KOPT-K1 (cell line): ENCODE results near the gene LPAR1.

Experiments used
- H3K27ac ChIP-seq: fragments of 200-600 bp; sonication (generic); 2 replicates; pipeline ENCODE4 v1.5.1; 2016; ENCODE audit warnings: antibody characterized with exemption, mild to moderate bottlenecking, low read depth, low read length; ENCODE audit not compliant: poor library complexity, severe bottlenecking
- H3K36me3 ChIP-seq: fragments of 200-600 bp; sonication (generic); 2 replicates; pipeline ENCODE4 v1.5.1; 2017; ENCODE audit warnings: antibody characterized with exemption, mild to moderate bottlenecking, low read length, moderate library complexity; ENCODE audit not compliant: insufficient read depth
- H3K9me3 ChIP-seq: fragments of 200-600 bp; sonication (generic); 2 replicates; pipeline ENCODE4 v1.5.1; 2017; ENCODE audit warnings: antibody characterized with exemption, low read length, mild to moderate bottlenecking; ENCODE audit not compliant: insufficient read depth, poor library complexity, severe bottlenecking

Gene LPAR1

DNA sequence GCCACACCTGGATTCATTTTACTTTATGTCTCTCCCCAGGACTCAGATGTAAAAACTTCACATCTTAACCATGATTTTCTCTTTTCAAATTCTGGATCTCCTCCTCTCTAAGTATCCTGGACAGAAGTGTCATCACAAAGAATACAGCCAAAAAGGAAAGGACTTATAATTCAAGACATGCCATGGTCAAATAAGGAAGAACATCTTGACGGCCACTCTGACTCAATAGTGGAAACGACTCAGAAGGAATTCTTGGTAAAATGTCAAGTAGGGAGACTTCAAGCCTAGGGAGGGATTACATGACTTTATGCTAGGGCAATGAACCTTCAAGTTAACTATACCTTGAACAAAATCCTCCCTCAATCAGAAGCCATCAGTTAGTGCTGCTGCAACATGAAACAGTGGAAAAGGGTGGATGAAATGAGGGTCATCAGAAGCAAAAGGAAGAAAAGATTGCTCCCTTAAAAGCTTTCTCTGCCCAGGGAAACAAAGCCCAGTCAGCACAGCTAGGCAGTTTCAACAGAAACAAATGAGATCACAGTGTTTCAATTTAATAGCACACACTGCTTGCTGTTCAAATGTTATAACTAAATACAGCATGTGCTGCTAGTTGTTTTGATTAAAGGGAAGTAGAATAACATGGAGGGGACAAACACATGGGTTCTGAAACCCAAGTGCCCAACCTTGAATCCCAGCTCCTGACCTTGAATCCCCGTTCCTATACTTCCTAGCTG lies 101.4 kb downstream of the LPAR1 start:
- Histone ChIP-seq H3K27ac (no peak overlapping the region), H3K36me3 (no peaks in the 10 kb centered on the region), H3K9me3 (peaks cover 25% of the 10 kb centered on the region)

DNA sequence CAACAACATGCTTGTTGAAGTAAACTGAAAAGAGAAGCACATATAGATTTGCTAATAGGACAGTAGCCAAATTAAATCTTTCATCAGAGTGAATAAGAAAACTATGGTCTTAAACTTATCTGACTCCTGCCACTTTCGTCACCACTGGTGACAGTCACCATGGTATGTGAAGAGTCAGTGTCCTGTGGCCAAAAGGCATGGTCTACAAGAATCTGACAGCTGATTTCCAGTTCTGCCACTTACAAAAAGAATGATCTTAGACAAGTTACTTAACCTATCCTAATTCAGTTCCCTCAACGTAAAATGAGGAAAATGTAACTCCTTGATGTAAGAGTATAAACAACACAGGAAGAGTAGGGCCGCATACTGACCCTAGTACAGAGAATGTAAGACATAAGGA lies 102.0 kb downstream of the LPAR1 start:
- Histone ChIP-seq H3K36me3 (no peaks in the 10 kb centered on the region), H3K27ac (no peak overlapping the region), H3K9me3 (peaks cover 27% of the 10 kb centered on the region)

DNA sequence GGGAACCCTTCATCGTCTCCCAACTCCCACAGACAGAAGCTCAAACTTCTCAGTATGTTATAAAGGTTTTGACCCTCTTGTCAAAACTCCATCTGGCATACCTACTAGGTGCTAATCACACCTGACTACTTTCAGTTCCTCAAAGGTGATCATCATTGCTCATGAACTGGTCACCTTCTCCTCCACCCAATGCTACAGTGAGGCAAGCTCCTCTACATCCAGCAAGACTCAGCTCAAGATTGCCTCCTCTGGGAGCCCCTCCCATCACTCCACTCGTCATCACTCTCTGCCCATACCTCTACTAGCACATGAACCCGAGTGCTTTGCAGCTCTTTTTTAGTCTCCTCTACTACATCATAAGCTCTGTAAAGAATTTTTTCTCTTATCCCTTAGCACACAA lies 102.4 kb downstream of the LPAR1 start:
- Histone ChIP-seq H3K9me3 (peaks cover 27% of the 10 kb centered on the region), H3K27ac (no peak overlapping the region), H3K36me3 (no peaks in the 10 kb centered on the region)

DNA sequence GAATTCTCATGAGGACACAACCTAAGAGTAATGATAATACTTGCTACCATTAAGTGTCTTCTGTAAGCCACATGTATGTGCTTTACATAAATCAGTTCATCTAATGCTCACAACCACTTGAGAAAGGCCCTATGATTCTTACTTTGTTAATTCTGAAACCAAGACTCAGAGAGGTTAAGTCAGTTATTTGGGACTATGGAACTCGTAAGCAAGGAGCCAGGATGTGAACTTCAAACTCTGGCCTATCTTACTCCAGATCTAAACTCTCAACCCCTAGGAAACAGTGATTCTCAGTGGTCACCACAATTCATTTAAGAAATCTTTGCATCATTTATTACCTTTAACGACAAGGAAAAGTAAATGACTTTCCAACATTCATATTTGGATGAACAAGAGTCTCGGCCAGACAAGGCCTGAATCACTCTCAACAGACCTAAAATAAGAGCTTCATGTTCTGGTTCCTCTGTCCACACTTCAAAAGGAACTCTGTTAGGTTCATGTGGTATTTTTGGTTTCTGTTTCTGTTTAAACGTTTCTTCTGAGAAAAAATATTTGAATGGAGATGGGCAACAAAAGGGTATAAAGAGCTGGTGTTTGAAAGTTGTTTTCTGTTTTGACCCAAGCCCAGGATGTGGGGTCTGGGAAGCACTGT lies 104.8 kb downstream of the LPAR1 start:
- H3K27ac ChIP-seq, result peak overlapping the region; percentile 65
- no peaks in the 10 kb centered on the region for H3K36me3 ChIP-seq
- H3K9me3 ChIP-seq, result peaks cover 27% of the 10 kb centered on the region

DNA sequence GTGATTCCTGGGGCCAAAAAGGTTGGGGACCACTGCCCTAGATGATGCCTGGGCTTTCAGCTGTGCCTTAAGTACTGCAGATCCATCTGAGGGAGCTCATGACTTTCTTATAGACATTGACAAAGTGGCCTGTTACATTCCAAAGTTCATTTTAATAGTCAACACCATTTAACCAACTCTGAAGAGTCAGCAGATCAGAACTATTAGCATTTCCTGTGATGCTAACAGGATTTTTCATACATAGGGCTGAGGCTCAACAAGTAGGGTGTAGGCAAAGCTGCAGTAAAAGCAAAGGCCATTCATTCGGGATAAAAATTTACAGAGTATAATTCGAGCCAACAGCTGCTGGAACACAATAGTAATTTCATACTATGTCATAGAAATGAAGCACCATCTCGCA lies 105.4 kb downstream of the LPAR1 start:
- Histone ChIP-seq H3K9me3 (peaks cover 27% of the 10 kb centered on the region), H3K36me3 (no peaks in the 10 kb centered on the region), H3K27ac (peak overlapping the region; percentile 65)

DNA sequence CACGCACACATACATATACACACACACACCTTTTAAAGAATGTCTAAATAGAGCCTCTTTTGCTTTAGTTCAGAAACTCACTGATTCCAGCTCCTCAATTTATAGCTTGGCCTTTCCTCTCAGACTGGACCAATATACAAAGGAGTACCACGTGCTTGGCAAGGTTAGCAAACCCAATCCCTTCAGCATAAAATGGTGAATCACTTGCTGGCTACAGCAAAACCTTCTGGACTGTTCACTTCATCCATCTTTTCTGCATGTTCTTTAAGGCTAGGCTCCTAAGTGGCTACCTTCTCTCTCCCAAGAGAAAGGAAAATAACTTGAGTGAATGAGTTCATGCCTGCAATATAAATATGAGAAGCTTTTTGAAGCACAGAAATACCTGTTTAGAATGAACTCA lies 109.7 kb downstream of the LPAR1 start:
- Histone ChIP-seq H3K27ac (no peak overlapping the region), H3K36me3 (no peaks in the 10 kb centered on the region), H3K9me3 (peaks cover 14% of the 10 kb centered on the region)

DNA sequence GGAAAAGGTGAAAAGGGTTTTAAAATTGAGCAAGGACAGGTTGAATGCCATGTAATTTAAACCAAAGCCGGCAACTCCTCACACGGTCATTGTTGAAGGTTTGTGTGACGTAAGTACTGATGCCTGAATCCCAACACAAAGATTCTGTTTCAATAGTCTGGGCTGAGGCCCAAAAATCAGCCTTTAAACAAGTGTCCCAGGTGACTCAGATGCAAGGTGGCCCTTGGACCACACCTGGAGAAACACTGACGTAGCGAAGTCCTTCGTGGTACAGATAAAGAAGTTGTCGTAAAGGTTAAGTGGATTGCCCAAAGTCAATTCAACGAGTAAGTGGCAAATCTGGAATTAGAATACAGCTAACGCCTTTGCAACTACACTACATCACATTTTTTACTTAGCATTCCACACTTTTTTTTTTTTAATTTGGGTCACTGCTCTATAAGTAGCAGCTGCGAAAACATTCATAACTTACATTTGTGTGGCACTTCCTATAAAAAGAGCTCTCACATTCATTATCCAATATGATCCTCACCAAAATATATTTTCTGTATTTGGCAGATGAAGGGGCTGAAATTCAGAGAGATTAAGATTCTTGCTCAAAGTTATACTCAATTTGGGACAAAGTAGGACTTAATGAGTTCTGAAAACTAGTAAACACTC lies 111.3 kb downstream of the LPAR1 start:
- Histone ChIP-seq H3K9me3 (peaks cover 2% of the 10 kb centered on the region), H3K27ac (no peak overlapping the region), H3K36me3 (no peaks in the 10 kb centered on the region)

DNA sequence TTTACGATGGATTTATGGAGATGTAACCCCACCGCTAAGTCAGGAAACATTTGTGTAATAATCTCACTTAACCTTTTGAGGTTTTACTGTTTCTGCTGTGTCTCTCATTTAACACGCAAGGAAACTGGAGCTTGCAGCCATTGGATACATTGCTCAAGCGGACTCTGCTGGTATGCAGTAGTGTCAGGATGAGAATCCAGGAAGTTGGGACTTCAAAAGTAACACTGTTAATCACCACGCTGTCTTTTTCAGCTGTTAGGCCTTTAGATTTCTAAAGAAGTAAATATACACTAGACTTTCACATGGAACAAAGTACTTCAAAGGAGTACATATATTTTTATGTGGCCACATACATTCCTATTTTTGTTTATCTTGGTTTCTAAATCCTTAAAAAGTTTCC lies 114.7 kb downstream of the LPAR1 start:
- Histone ChIP-seq H3K36me3 (no peaks in the 10 kb centered on the region), H3K9me3 (no peaks in the 10 kb centered on the region), H3K27ac (no peak overlapping the region)

DNA sequence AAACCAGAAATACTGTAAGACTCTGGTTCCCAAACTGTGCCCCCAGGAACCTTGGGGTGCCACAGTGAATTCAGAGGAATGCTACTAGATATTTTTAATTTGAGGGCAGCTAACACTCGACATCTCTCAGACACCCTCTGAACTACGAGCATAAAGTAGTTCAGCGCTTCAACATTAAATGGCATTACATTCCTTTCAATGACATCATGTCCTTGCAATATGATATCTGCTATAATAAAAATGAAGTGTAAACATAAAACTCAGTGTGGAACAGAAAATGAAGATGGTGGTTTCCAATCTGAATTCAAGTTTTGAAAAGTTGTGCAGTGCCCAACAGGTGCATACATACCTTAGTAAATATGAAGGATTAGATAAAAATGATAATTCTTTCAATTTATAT lies 116.1 kb downstream of the LPAR1 start:
- Histone ChIP-seq H3K36me3 (no peaks in the 10 kb centered on the region), H3K27ac (no peak overlapping the region)

DNA sequence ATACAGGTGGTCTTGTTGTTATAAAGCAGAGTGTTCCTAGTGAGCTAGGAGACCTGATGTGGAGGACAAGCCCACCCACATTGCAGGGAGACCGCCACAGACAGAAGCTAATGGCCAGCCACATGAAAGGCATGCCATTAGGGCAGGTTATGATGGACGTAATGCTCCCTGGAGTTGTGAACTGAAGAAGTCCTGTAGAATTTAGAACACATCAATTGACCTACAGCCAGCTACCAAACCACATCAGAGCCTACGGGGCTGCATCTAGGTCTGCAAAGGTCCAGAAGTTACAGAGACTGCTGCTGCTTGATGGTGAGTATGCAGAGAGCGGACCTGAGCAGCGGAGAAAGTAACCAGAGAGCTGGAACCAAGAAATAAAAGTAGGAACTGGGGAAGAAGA lies 116.6 kb downstream of the LPAR1 start:
- Histone ChIP-seq H3K36me3 (no peaks in the 10 kb centered on the region), H3K27ac (no peak overlapping the region), H3K9me3 (no peaks in the 10 kb centered on the region)

More for the DNA sequence above, 116.1 kb downstream of the LPAR1 start:
- H3K9me3 ChIP-seq, result no peaks in the 10 kb centered on the region

DNA sequence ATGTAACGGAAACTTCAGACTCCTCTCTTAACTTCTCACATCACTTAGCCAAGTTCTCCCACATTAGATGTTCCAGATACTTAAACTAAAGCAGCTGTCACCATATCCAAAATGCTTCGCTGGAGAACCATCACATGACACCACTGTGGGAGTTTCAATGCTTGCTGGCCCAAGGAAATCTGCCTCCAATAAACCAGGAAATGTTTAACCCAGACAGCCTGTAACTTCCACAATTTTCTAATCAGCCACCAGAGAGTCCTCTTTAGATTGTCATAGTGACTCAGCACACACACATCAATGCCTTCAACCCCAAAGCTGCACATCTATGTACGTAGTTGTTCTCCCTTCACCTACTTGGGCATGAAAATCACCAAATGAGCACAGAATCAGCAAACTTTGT lies 118.7 kb downstream of the LPAR1 start:
- no peaks in the 10 kb centered on the region for H3K36me3 ChIP-seq
- H3K27ac ChIP-seq, result no peak overlapping the region
- no peaks in the 10 kb centered on the region for H3K9me3 ChIP-seq

DNA sequence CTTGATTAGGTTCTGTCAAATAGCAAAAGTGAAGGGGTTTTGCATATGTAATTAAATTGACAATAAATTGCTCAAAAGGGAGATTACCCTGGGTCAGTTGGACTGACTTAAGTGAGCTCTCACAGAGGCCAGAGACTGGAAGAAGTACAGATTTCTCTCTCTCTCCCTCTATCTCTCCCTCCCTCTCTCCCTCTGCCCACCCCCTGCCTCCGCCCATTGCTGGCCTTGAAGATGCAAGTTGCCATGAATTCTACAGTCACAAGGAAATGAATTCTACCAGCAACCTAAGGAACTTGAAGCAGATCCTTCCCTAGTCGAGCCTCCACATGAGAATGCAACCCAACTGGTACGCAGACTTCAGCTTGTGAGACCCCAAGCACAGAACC lies 119.2 kb downstream of the LPAR1 start:
- Histone ChIP-seq H3K9me3 (no peaks in the 10 kb centered on the region), H3K27ac (no peak overlapping the region), H3K36me3 (no peaks in the 10 kb centered on the region)

DNA sequence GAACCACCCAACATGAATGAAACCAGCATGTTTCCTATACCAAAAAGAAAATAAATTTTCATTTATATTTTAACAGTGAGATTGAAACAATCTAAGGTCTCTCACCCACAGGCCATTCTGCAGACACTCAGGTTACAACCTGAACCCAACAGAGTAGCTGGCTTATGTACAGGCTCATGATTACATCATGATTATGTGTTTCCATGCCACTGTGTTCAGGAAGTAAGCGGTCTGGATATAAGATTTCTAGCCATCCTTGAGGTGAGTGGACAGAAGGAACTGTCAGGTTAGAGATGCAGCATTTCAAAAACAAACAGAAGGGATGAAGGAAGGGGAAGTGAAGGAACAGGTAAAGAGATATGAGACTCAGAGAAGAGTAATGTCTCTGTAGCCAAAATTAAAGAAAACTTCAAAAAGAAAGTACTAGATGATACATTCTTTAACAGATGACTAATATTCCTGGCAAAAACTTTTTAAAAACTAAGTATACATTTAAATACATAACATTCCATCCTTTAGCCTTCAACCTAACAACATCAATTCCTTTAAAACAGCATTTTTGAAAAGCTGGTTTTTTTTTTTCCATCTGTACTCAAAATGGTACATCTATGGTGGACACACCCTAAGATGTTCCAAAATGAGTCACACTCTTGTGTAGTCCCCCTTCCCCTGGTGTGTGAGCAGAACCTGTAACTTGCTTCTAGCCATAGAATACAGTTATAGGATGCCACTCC lies 119.8 kb downstream of the LPAR1 start:
- Histone ChIP-seq H3K36me3 (no peaks in the 10 kb centered on the region), H3K9me3 (no peaks in the 10 kb centered on the region), H3K27ac (no peak overlapping the region)

DNA sequence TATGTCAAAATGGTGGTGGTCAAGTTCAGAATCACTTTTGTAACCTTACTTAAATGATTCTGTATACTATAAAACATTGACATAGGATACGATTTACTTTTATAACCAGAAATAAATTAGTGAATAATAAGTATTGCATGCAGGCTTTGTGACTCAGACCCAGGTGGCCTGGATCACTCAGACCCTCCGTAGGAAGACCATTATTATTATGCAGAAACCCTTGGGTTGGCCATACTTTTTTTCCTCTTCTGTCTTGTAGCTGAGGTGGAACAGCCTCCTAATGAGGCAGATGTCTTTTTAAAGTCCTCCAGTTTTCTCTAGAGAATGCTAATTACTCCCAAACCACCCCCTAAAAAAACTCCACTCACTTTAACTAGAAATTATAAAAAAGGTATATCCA lies 121.9 kb downstream of the LPAR1 start:
- no peak overlapping the region for H3K27ac ChIP-seq
- no peaks in the 10 kb centered on the region for H3K9me3 ChIP-seq

More for the DNA sequence above, 121.9 kb downstream of the LPAR1 start:
- H3K36me3 ChIP-seq, result no peaks in the 10 kb centered on the region
